NCI-H460 (cell line): ENCODE results near the gene BTK. TPM values are rescaled to one million over a fixed set of nuclear protein-coding genes. Genes with fewer than 3 reads are reported as not detected.
A peak's percentile ranks its signal among the peaks of the same experiment; 100 is the strongest.

Source experiments
- DNase-seq: peaks from one replicate; pipeline ENCODE4 v3.0.0-alpha.2; 2016; ENCODE audit warnings: low read depth; ENCODE audit errors: extremely low read depth
- total RNA-seq: library from RNA; depleted of rRNA; stranded (reverse); fragments of >200 nt; shearing (Covaris generic); gene quantifications from 2 replicates; pipeline ENCODE4 v1.2.3, GENCODE V29; 2014

BTK gene
- total RNA-seq, 1 experiment from 2014 or later = 0.05 TPM

DNA sequence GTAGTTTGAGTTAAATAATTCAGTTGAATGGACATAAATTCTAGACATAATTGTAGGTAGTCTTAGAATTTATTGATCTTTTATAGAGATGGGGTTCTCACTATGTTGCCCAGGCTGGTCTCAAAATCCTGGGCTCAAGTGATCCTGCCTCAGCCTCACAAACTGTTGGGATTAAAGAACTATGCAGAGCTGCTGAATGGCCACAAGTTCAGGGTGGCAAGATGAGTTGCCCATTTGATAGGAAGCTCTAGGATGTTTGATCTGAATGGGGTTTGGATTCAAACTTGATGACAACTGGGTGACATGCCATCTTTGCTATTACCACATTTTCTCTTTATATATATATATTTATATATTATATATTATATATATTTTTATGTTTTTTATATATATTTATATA is 8.4 kb upstream of the BTK start:
- DNase-seq = no peak

DNA sequence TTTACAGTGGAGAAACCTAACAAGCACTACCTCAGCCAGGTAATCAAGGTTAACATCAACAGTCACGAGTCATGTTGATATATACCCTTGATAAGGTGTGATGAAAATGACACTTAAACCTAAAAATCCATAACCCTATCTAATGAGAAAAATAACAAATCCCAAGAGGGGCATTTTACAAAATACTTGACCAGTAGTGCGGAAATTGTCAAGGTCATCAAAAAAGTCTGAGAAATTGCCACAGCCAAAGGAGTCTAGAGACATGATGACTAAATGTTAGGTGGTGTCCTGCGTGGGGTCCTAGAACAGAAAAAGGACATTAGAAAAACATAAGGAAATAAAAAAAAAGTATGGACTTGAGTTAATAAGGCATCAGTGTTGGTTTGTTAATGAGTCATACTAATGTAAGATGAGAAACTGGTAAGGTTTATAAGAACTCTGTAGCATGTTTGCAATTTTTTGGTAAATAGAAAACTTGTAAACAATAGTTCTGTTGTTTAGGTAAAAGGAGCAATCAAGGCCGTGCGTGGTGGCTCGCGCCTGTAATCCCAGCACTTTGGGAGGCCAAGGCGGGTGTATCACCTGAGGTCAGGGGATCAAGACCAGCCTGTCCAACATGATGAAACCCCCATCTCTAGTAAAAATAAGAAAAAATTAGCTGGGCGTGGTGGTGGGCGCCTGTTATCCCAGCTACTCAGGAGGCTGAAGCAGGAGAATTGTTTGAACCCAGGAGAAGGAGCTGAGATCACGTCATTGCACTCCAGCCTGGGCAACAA is 7.7 kb upstream of the BTK start:
- no peak for DNase-seq

DNA sequence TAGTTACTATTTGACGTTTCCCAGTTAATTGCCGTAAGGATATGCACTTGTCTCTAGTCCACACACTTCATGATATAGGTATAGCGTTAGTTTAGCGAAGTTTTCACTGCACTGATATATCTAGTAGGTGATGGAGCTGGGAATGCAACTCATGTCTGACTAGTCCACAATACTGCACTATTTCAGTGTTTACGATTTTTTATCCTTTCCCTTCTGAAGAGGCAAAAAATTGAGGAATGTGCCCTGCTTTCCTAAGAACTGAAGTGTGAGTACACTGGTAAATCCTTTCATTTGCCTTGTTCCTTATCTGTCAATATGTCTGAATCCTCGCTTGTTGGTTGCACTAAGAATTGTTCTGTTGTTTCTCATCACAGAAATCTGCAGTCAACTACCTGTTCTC is 5.8 kb upstream of the BTK start:
- DNase-seq = no peak

DNA sequence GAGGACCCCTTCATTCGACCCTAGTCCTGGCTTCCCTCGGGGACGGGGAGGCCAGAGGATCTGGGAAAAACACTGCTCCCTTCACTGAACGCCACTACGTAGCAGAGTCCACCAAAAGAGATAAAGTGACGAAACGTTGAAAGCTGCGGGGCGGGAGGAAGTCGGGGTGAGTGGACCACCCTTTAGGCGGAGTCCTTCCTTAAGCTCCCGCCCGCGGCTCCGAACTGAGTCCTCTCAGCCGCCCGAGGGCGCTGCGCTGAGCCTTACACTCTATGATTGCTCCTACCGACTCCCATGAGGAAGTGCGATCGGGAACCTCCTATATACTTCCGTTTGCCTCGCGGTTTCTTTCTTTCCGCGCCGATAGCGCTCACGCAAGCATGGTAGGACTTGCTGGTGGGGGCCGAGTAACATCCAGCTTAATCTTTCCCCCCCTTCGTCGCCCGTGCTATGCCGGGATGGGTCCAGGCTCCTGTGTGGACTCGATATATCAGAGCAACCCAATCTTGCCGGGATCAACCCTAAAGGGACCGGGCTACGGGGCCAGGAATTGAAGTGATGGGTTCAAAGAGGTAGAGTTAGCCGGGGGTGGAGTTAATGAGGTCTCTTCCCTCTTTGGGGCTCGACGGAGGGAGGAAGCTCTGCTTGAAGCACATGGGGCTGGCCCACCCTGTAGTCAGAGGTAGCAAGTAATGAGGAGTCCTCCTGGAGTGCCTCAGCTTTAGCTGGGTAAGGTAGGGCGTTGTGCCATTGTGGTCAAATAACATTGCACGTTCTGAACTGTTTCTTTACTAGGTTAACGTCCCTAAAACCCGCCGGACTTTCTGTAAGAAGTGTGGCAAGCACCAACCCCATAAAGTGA is 4.9 kb upstream of the BTK start, which contains the start of gene RPL36A:
Gene RPL36A, plus strand, starts transcription at position 348 of the 862 bp plus-strand sequence. Its CDS starts 33 bp downstream, at position 381.
- peak; percentile 92 for DNase-seq

DNA sequence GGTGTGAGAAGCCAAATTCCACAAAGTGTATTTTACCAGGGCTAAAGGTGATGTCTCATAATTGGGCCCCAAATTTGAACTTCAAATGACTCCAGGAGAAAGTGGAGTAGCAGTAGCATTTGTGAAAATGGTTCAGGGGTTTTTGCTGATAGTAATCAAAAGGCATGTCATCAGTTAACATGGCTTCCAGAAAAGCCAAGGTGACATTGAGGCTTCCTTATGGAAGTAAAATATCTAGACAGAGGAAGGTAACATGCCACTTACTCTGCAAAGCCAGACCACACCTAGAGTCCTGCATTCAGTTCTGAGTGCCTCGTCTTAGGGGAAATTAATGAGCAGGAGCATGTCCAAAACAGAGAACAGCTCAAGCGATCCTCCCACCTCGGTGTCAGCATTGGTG is 2.6 kb upstream of the BTK start:
- DNase-seq = no peak

DNA sequence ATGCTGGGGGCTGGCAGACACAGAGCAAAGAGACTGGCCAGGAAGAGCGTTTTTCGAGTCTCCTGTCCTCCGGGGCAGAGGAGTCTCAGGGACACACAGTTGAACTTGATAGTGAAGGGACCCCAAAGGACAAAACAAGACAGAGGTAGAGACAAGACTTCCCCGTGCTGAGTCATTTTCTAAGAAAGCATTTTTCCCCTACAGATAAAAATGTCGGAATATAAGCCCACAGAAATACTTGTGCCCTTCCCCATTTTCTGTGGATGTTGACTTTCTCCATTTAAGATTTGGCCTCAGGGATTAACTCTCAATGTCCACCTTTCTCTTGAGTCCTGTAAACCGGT is 523 bp upstream of the BTK start:
- DNase-seq = no peak

DNA sequence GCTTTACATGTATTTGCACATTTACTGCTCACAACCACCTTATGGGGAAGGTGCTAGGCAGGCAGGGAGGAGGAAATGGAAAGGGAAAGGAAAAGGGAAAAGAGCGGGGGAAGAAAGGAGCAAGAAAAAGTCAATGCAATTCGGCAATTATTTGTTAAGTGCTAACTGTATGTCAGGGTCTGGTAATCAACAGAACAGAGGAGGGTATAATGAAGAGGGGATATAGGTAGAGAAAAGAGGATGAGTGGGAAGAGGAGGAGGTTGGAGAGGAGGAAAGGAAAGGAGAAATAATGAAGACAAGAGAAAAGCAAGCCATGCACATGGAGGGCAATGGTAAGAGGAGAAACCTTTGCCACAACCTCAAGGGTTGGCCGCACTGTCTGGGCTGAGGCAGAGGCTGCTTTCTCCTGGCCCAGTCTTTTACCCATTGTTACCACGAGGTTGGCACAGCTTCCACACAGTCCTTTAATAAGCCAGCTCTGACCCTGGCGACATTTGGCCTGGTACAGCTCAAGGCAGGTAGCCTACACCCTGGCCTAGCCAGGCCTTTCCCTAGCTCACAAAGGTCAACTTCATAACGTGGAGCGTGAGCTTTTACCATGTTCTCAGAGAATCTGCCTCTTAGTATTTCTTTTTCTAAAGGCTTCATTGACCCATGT is 836 bp downstream of the BTK start:
- no peak for DNase-seq

DNA sequence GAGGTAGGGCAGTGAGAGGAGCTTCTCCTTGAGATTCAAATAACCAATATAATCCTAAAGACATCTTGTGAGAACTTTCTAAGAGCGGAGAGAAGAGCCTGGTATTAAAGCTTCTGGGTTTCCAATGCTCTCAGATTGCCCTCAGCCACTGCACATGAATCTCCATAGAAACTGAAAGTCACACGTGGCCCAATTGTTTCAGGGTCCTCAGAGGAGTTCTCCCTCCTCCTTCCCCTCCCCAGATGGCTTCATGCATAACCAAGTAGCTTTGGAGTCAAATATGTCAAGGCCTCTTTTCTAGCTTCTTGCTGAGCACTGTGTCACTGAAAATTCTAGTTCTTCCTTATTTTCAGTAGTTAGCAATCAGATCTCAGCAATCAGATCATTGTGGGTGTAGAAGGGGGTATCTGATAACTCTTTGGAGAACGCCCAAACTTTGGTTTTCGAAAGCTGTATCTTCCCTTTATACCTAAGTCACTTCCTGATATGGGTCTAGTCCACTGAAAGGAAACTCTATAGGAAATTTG is 2.2 kb downstream of the BTK start:
- no peak for DNase-seq

DNA sequence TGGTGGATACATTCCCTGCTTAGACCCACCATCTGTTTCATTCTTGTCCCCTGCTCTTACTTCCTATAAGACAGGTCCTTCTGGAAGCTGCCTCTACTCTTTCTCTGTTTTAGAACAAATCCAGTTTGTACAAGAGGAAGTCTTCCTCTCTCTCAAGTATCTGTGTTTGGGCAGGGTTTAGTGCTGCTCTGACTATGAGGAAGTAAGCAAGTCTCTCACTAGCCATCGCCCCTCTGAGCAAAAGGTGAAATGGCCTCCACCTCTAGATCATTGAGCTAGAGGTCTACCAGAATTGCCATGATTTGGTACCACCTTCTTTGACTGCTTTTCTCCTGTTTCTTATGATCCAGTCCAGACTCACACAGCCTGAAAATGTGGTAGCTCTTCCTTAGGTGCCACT is 8.4 kb downstream of the BTK start:
- DNase-seq = no peak

DNA sequence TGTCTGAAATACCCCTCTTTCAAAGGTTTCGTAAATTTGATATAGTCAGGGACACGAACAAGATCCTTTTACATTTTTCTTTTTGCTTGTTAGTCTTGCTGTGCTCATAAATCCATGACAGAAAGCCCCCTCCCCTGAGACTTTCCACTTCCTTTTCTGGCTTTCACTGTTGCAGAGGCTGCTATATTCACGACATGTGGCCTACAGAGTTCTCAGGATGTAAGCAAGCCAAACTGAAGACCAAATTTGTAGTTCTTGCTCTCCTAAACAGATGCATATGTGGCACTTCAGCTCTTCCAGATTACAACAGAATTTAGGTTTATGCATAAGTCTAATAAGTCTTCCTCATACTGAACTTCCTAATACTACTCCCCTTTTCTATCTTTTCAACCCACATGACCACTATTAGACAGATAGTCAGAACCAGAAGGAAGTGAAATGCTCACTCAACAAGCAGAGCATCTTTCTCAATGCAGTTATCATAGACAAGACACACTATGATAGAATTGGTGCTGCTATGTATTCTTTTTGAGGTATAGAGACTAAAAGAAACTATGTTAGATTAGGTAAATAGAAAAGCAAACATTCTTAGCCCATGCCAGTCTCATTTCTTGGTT is 15.0 kb downstream of the BTK start:
- no peak for DNase-seq

DNA sequence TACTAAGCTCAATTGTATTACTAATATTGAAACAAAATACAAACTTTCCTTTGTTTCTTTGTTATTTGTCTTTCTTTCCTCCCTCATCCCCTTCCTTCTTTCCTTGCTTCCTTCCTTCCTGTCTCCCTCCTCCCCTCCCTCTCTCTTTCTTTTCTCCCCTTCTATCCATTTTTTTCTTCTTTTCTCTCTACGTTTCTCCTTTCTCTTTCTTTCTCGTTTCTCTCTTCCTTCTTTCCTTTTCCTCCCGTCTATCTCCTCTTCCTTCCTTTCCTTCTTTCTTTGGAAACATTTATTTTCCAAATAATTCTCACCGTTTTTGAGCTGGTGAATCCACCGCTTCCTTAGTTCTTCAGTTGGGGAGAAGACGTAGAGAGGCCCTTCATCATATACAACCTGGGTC is 16.3 kb downstream of the BTK start:
- no peak for DNase-seq

DNA sequence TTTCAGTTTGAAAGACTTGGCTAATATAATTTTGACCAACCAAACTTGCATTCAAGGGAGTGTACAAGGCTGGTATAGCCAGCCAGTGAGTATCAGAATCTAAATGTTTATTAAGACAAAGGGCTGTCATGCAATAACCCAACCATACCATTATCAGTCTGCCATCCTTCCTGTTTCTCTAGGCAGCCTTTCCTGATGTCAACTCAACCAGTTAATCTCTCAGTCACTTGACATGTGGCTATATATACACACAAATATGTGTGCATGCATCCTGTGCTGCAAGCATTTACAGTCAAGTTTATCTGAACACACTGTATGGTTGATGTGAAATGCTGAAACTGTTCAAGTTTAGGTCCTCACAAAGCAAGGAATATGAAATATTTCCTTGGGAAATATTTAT is 17.2 kb downstream of the BTK start:
- no peak for DNase-seq

DNA sequence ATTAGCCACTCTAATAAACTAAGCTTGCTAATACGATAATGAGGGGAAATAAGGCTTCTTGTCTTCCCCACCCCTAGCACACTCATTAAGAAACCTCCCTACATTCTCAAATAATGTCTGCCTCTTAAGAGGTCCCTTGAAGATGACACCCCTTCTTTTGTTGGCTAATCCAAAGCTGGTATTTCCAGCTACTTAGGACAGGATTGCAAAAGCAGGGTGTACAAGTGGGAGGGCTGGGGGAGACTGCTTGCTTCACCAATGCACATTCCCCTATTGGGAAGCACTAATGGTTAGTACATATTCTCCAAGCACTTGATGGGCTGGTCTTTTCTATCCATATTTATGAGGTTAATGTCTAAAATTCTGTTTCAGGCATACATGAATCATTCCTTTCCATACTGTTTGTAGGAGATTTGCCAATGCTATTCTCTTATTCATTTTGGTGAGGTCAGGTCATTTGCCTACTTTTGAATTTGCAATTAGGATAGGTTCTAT is 20.6 kb downstream of the BTK start:
- DNase-seq = no peak

DNA sequence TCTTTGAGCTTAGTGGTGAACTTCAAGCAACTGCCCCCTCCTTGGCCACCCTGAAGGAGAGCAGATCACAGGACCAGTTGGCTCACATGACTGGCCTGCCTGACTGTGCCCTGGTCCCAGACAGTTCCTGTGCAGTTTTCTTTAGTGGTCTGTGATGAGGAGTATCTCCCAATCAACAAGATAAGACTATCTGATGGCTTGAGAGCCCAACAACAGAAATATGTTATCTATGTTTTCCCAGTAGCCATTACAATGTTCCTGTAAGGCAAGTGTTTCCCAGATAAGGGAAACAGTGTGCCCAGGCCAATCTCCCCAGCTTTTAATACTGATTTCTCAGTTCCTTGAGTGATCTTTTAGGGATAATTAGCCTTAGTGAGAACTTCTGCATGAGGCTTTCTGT is 23.2 kb downstream of the BTK start:
- DNase-seq = no peak

DNA sequence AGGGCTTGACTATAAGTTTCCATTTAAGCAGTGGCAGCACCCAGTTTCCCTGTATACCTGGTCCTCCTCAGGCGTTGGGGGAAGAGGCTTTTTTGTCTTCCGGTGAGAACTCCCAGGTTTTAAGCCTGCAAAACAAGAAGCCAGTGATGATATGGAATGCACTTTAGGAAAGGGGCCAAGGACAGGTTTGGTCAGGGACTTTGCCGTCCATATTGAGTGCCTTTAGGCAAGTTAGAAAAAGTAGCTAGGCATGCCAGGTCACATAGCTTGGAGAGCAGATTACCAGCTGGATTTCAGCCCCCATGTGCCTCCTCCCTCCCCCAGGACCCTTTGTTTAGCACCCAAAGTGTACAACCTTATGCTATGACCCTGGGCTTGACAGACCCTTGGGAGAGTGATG is 23.9 kb downstream of the BTK start:
- no peak for DNase-seq

DNA sequence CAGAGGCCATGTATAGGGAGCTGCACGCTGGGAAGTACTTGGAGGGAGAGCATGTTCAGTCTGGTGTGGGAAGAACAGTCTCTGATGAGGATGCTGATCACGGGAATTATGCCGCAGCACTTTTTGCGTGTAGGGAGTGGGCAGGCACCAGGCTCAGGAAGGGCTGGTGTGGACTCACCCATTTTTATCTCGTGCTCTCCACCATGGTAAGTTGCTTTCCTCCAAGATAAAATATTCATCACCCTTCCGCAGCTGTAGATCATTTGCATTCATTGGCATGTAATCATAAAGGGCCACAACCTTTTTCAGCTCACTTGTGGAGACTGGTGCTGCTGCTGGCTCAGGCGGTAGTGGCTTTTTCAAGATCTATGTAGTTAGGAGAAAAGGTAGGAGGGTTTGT is 25.6 kb downstream of the BTK start:
- no peak for DNase-seq

DNA sequence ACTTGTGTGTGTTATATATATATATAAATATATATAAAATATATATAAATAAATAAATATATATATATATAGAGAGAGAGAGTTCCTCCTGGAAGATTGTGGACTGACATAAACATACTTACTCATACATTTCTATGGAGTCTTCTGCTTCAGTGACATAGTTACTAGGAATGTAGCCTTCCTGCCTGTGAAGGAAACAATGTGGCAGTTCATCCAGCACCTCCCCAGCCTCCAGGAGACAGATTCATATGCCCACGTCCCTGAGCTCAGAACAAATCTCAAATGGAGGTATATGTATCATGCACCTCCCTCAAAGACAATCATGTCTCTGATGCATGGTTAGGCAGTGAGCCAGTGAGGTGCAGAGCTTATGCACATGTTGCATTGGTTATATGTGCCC is 26.0 kb downstream of the BTK start:
- no peak for DNase-seq

DNA sequence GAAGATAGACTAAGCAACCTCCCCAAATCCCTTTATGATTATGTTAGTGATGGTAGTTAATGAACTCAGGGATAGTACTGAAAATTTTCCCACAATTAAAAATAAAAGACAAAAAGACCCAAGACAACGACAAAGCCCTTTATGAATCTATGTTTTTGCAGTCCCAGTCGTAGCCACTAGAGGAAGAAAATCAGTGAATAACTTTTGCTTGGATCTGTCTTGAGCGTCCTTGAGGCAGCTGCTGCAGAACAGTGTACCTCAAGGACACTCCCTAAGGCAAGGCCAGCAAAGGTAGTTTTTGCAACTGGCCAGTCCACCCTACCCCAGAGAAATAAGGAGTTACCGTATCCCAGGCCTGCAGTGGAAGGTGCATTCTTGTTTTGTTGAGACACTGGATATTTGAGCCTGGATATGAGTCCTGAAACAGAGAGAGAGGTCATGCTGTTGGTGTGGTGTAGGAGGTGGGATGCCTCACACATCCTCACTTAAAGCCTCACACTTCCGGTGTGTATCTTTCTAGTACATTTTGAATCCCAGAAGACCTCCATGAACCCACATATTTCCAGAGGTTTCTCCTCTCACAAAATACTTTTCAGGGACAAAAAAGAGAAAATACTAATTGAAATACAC is 28.7 kb downstream of the BTK start:
- DNase-seq = peak; percentile 14

DNA sequence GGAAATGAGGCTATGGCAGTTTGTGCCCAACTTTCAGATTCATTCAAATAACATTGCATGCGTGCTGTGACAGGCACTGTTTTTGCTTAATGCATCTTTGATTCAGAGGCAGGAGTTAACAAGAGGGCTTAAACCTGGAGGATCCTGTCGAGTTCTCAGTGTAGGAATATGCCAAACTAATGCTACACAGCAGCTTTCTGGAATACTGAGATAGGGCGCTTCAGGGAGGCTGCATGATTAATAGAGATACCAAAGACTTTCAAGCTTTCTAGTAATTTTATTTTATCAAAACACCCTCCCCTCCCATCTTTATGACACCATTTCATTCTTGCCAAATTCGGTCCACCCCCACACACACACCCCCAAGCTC is 36.8 kb downstream of the BTK start:
- no peak for DNase-seq

DNA sequence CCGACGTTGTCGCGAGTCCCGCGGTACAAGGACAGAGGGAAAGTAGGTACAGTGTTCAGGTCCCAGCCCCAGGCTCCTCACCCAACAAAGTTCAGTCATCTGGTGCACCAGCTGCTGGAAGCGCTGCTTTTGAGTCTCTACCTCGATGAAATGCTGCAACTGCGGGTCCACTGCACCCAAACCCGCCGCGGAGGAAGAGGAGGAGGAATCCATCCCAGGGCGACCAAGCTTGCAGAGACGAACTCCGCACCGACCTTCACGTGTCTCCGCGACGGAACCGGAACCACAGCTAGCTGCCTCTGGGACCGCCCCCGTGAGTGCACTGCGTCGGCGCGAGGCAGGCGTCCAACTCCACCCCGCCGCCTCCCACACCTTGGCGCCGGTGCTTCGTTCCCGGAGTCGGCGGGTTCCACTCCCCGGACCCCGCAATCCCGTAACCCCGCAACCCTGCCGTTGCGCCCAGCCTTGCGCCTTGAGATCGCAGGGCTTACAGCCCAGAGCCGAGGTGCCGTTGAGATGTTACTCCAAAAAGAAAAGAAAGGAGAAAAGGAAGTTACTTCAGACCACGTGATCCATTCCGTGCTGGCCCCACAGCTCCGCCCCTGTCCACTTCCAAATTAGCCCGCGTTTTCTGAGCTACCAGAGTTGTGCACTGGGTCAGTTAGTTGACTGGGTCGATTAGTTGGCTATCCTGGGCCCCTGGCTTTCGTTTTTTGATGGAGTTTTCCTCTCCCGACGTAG is 37.4 kb downstream of the BTK start, which contains the start of gene TIMM8A:
Gene TIMM8A, minus strand, starts transcription at position 291 of the 741 bp plus-strand sequence. Its CDS starts 78 bp downstream, at position 213.
- peak; percentile 67 for DNase-seq
